Peyer's patch (tissue), 4 donors: ENCODE data around the gene SEMA5A. TPM values are rescaled to one million over a fixed set of nuclear protein-coding genes. Genes with fewer than 3 reads are reported as not detected.
A peak's percentile ranks its signal among the peaks of the same experiment; 100 is the strongest.

Experiments used
- DNase-seq, 3 donors: peaks; one replicate each; pipeline ENCODE4 v3.0.0-alpha.2; 2017 to 2019
- H3K27ac ChIP-seq, 4 donors: fragments of 200-600 bp; sonication (generic); one replicate each; pipeline ENCODE4 v1.5.1; 2016 to 2019
- H3K27me3 ChIP-seq, 2 donors: fragments of 200-600 bp; sonication (generic); one replicate each; pipeline ENCODE4 v1.5.1; 2019
- H3K36me3 ChIP-seq, 3 donors: fragments of 200-600 bp; sonication (generic); one replicate each; pipeline ENCODE4 v1.5.1; 2016 to 2019
- H3K4me1 ChIP-seq, 4 donors: fragments of 200-600 bp; sonication (generic); one replicate each; pipeline ENCODE4 v1.5.1; 2016 to 2019
- H3K4me3 ChIP-seq, 4 donors: fragments of 200-600 bp; sonication (generic); 1 replicate in 3 of 4; 2 replicates in 1 of 4; pipeline ENCODE4 v1.5.1; 2016 to 2019; ENCODE audit warnings: mild to moderate bottlenecking in 1 of 4
- H3K9me3 ChIP-seq, 4 donors: fragments of 200-600 bp; sonication (generic); one replicate each; pipeline ENCODE4 v1.5.1; 2016 to 2019; ENCODE audit warnings: mild to moderate bottlenecking in 1 of 4
- POLR2A ChIP-seq, 2 donors: fragments of 450-650 bp; IDR thresholded peaks; one replicate each; pipeline ENCODE4 v1.5.1; 2017; ENCODE audit warnings: antibody characterized with exemption in 2 of 2, mild to moderate bottlenecking in 2 of 2, moderate library complexity in 2 of 2
- total RNA-seq, 4 donors: library from RNA; depleted of rRNA; stranded (reverse); fragments of >200 nt; gene quantifications; one replicate each; pipeline ENCODE4 v1.1.0, GENCODE V29; 2016
- TF ChIP-seq, protein P1 (sequence below), 6 experiments: fragments of 450-650 bp in 4 of 6; fragments of 200-600 bp in 2 of 6; sonication (generic) in 1 of 6; IDR thresholded peaks; one replicate each; pipeline ENCODE4 v1.5.1; 2017 to 2019; ENCODE audit warnings: antibody characterized with exemption in 6 of 6, mild to moderate bottlenecking in 3 of 6, moderate library complexity in 1 of 6

Gene SEMA5A
- total RNA-seq, 4 donors from 2014 or later, result 11.6 to 22.5 (median 18.2) TPM

- H3K36me3 ChIP-seq, result no peaks in the 10 kb centered on the region
- DNase-seq, result no peak
- no peaks in the 10 kb centered on the region for H3K27me3 ChIP-seq
- H3K4me1 ChIP-seq, result peaks cover 0 to 6% (median 0%) of the 10 kb centered on the region in 4 donors
- H3K9me3 ChIP-seq, result no peaks in the 10 kb centered on the region
- H3K27ac ChIP-seq, result no peak overlapping the region
- TF ChIP-seq POLR2A (IDR thresholded peaks at IDR 0.05), result no peak
- TF ChIP-seq, protein P1, sequence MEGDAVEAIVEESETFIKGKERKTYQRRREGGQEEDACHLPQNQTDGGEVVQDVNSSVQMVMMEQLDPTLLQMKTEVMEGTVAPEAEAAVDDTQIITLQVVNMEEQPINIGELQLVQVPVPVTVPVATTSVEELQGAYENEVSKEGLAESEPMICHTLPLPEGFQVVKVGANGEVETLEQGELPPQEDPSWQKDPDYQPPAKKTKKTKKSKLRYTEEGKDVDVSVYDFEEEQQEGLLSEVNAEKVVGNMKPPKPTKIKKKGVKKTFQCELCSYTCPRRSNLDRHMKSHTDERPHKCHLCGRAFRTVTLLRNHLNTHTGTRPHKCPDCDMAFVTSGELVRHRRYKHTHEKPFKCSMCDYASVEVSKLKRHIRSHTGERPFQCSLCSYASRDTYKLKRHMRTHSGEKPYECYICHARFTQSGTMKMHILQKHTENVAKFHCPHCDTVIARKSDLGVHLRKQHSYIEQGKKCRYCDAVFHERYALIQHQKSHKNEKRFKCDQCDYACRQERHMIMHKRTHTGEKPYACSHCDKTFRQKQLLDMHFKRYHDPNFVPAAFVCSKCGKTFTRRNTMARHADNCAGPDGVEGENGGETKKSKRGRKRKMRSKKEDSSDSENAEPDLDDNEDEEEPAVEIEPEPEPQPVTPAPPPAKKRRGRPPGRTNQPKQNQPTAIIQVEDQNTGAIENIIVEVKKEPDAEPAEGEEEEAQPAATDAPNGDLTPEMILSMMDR (IDR thresholded peaks at IDR 0.05), result no peak
- no peak overlapping the region for H3K4me3 ChIP-seq
Observed at GRCh38 chr5:9562141-9562540, 16.3 kb upstream of the SEMA5A start.

GRCh38 chr5:9559965-9560364 is 14.1 kb upstream of the SEMA5A start:
- DNase-seq, result no peak
- no peaks in the 10 kb centered on the region for H3K9me3 ChIP-seq
- no peaks in the 10 kb centered on the region for H3K36me3 ChIP-seq
- H3K27me3 ChIP-seq, result no peaks in the 10 kb centered on the region
- H3K27ac ChIP-seq, result no peak overlapping the region
- no peak overlapping the region for H3K4me3 ChIP-seq
- TF ChIP-seq, protein P1 (IDR thresholded peaks at IDR 0.05), result no peak
- no peak for TF ChIP-seq POLR2A (IDR thresholded peaks at IDR 0.05)
- H3K4me1 ChIP-seq, result peaks cover 0 to 6% (median 0%) of the 10 kb centered on the region in 4 donors

DNA sequence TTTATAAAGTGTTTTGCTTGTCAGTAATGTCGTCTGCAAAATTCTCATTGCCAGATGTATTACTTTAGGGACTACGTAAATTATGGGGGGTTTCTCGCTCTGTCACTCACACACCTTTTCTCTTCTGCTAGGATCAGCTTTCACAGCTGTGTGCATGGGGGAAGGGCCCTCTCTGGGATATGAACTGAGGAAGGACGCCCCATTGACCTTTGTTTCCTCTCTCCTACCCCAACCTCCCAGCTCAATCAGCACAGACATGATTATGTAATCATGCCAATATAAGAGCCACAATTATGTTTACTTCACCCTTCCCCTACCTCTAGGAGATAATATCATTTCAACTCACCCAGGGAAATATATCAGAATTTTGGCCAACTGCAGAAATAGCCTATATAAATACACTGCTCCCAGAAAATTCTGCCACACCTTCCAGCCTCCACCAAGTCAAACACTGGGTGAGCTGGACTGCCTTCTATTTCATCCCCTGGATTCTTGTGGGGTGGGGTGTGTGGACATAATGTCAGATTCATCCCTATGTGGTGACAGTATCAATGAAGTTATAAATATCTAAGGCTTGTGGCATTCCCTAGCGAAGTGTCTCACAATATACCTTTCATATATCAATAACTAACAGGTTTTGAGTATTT is 12.6 kb upstream of the SEMA5A start:
- Histone ChIP-seq H3K36me3 (no peaks in the 10 kb centered on the region), H3K9me3 (no peaks in the 10 kb centered on the region), H3K27ac (peak overlapping the region in 2 of 4 donors; percentile 58 to 81), H3K4me3 (no peak overlapping the region), H3K27me3 (no peaks in the 10 kb centered on the region), H3K4me1 (peaks cover 0 to 6% (median 0%) of the 10 kb centered on the region in 4 donors)
- TF ChIP-seq, protein P1 (IDR thresholded peaks at IDR 0.05), result no peak
- TF ChIP-seq POLR2A (IDR thresholded peaks at IDR 0.05), result no peak
- peak in 1 of 3 donors; percentile 77 for DNase-seq

- Histone ChIP-seq H3K9me3 (no peaks in the 10 kb centered on the region), H3K4me3 (no peak overlapping the region), H3K27me3 (no peaks in the 10 kb centered on the region), H3K4me1 (peaks cover 0 to 6% (median 2%) of the 10 kb centered on the region in 4 donors), H3K27ac (peak overlapping the region in 2 of 4 donors; percentile 58 to 81), H3K36me3 (no peaks in the 10 kb centered on the region)
- DNase-seq, result no peak
- TF ChIP-seq, protein P1 (IDR thresholded peaks at IDR 0.05), result no peak
- no peak for TF ChIP-seq POLR2A (IDR thresholded peaks at IDR 0.05)
Observed at GRCh38 chr5:9557696-9558095, 11.8 kb upstream of the SEMA5A start.

DNA sequence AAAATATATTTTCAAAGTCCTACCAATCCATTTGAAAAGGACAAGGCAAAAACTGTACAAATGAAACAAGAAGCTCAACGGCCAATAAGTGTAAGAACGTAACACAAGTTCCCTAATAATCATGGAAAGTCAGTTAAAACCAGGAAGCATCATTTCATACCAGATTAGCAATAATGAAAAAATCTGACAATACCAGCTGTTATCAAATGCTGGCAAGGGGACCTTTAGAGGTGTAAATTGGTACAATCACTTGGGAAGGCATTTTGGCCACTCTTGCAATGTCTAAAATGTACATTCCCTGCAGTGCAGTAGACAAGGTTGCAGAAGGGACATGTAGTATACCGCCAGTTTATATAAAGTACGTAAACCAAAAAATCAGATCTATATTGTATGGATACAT is 10.1 kb upstream of the SEMA5A start:
- Histone ChIP-seq H3K36me3 (peaks cover 0 to 6% (median 0%) of the 10 kb centered on the region in 3 donors), H3K27me3 (no peaks in the 10 kb centered on the region), H3K4me3 (no peak overlapping the region), H3K4me1 (peaks cover 0 to 6% (median 2%) of the 10 kb centered on the region in 4 donors), H3K27ac (no peak overlapping the region), H3K9me3 (no peaks in the 10 kb centered on the region)
- TF ChIP-seq, protein P1 (IDR thresholded peaks at IDR 0.05), result no peak
- no peak for TF ChIP-seq POLR2A (IDR thresholded peaks at IDR 0.05)
- no peak for DNase-seq
